Central memory CD4-positive, alpha-beta T cell (primary cell): ENCODE data around the gene TBCK.

Experiments used
- DNase-seq: peaks from one replicate; pipeline ENCODE4 v3.0.0; 2022

Gene TBCK

DNA sequence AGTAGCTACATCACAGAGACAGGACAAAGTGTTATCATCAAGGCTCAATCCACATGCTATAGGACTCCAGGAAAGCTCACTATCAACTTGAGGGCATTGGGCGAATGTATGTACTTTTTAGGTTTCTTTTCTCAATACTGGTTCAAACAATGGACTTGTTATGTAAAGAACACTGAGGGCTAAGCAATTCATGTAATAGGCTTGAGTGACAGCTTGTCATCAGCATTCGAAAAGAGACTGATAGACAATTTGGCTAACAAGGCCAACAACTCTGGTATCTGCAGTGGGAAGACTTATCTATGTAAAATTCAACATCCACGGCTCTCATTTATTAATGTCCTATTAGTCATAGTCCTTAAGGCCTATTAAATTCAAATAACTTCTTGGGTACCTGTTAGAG, 279.7 kb downstream of the TBCK start:
- DNase-seq = no peak

DNA sequence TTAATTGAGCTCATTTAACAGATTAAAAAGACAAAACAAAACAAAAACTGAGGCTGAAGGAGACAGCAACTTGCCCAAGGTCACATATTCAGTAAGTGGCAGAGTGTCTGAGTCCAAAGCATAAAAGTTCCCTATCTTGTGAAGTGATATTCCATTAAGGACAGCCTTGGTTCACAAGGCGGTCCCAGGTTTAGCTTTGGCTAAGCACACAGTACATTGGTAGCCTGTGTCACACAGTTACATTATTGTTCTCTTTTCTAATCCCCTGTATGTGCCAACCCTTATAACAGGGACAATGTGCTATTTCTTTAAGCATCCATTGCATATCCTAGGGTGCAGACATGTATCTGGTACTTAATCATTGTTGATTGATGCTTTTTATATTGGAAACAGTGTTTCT, 280.8 kb downstream of the TBCK start:
- DNase-seq = no peak

DNA sequence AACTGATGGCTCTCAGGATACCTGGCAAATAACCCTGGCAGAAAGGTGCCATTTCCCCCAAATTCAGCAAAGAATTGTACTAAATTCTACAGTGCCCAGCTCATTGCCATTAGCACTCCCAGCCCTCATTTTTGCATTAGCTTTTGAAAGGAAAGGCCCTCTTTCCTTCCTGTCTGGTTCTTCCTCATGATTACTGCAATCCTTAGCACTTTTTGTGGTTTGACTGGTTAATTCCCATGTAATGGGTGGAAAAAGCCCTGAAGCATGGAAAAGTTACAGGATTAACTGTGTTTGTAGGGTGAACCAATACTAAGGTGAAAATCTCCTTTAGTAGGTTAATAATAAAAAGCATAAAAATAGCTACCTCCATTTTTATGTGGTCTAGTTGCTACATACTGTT, 281.3 kb downstream of the TBCK start:
- no peak for DNase-seq

DNA sequence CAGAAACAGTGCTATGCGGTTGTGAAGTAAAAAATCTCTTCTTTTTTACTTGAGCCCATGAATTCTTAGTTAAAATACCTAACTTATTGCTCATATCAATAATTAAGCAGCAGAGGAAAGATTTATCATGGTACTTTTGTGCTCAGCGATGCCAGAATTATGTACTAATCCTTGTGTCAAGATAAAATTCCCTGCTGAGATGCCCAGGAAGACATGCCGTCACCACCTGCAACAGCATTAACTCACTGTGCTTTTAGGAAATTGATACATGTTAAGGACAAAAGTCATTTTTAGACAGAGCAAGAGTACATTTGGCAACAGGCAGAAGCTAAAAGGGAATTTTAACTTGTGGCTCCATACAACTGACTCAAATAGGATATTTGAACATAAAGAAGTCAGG, 281.8 kb downstream of the TBCK start:
- no peak for DNase-seq

DNA sequence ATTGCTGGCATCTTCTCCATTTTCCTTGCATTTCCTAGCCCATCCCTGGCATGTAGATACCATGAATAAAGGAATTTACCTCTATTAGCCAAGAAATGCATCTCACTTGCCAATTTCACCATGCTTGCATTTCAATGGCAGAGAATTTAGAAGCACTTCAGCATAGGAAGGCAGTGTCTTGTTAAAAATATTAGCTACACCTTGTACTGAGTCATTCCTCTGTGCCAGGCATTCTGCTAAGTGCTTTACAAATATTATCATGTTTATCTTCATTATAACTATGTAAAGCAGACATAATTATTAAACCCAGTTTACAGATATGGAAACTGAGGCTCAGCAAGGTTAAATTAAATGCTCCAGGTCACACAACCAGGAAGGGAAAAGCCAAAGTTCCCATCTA, 282.5 kb downstream of the TBCK start:
- DNase-seq = no peak

DNA sequence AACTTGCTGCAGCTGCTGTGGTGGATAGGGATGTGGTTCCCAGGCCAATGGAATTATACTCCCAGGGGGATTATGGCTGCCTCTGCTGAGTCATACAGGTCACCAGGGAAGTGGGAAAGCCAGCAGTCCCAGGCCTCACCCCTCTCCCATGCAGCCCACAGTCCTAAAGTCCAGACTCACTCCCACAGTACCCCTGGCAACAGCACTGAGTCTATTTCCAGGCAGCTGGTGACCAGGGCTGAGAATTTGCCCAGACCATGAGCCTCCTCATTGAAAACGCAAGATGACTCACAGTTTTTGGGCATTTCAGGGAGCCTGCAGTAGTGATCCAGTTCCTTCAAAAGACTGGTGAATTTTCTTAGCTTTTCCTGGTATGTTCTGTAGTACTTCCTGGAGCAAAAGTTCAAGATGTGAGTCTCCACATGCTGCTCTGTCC, 283.1 kb downstream of the TBCK start:
- no peak for DNase-seq

DNA sequence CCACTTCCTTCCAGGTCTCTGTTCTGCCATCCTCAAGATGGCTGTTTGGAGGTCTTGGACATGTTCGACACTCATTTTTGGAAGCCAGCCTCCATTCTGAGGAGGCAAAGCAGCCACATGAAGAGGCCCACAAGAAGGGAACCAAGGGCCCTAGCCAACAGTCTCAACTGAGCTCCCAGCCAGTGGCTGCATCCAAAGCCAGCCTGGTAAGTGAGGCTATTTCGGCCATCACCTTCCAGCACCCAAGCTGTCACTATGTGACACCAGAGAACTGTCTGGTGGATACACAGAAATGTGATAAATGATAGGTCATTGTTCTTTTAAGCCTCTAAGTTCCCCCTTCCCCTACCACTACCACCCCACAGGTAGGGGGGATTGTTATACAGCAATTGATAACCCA, 293.6 kb downstream of the TBCK start:
- DNase-seq = no peak

DNA sequence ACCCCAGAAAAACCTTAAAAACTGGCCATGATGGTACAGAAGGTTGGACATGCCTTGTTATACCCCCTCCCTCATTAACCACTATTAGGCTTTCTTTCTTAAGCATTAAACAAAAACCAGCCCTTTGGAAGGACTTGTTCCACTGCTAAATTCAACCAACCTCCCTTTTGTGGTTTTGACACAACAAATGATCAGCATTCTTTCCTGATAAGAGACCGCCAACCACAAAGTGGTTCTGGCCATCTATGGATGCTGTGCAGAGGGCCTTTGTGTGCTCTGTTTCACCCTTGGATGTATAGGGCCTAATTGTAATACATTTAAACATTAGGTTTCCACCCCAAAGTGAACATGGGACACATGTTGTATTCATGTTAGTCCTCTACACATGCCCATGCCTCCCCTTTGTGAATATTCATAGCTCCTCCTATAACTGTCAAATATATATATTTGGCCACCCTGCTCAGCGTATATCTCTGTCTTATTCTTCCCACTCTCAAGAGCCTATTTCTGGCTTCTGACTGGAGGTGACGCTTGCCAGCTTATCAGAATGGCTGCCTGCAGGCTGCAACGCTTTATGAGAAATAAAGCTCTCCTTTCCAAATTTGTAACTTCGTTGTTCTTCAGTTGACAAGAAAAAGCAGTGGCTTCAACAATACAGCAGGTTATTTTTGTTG, 294.1 kb downstream of the TBCK start:
- no peak for DNase-seq

DNA sequence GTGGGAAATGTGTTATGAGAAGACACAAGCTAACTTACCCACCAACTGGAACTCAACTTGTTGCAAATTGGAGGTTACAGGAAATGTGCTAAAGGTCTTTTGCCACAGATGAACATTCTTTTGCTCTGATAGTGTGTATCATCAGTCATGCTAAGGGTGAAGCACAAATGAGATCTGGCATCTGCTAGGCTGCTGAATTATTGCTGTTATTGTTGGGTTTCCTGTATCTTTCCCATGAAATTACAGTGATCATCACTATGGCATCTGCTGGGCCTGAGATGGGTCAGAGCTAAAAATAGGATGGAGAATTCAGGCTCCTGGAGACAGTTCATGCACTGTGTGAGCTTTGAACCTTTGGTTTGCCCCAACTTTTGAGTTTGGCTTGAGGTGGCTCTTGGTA, 296.2 kb downstream of the TBCK start:
- no peak for DNase-seq

DNA sequence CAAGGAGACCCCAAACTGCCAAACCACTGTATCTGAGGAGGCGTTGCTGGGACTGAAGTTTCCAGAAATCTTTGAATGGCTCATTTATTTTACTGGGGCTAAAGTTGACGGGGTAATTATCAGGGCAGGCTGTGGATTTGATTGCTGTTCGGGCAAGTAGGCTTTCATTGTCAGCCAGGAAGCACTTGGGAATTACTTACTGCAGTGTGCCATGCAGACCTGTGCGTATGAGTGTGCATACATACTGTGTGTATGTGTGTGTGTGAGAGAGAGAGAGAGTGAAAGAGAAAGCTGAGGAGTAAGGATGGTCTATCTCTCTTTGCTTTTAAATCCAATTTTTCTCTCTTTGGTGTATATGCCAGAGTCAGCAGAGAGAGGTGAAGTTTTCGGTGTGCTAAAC, 298.0 kb downstream of the TBCK start:
- no peak for DNase-seq

DNA sequence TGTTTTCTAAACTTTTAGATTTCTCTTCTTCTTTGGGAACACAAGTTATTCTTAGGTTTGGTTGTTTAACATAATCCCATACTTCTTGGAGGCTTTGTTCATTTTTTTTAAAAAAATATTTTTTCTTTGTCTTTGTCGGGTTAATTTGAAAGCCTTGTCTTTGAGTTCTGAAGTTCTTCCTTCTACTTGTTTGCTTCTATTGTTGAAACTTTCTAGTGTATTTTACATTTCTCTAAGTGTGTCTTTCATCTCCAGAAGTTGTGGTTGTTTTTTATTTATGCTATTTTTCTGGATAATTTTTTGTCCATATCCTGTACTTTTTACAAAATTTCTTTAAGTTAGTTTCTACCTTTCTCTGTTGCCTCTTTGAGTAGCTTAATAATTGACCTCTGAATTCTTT, 304.6 kb downstream of the TBCK start:
- no peak for DNase-seq

DNA sequence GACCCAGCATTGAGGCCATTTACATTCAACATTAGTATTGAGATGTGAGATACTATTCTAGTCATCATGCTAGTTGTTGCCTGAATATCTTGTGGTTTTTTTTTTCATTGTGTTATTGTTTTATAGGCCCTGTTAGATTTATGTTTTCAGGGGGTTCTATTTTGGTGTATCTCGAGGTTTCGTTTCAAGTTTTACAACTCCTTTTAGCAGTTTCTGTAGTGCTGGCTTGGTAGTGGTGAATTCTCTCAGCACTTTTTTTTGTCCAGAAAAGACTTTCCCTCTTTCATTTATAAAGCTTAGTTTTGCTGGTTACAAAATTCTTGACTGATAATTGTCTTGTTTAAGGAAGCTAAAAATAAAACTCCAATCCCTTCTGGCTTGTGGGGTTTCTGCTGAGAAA, 305.2 kb downstream of the TBCK start:
- no peak for DNase-seq

DNA sequence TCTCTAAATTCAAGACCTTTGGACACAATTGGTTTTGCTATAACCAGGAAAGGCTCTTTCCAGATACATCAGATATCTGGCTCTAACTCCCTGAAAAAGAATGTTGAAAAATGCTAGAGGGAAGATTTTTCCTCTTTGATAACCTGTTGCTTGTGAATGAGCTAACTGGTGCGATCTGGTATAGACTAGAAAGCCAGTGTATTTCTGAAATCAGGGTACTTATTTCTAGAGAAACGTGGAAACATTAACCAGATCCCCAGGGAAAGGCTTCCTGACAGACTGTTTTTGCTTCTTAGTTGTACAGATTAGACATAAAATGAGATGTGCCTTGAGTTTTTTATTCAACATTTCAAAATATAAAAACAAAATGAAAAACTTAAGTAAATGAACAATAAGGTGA, 313.0 kb downstream of the TBCK start:
- DNase-seq = no peak

DNA sequence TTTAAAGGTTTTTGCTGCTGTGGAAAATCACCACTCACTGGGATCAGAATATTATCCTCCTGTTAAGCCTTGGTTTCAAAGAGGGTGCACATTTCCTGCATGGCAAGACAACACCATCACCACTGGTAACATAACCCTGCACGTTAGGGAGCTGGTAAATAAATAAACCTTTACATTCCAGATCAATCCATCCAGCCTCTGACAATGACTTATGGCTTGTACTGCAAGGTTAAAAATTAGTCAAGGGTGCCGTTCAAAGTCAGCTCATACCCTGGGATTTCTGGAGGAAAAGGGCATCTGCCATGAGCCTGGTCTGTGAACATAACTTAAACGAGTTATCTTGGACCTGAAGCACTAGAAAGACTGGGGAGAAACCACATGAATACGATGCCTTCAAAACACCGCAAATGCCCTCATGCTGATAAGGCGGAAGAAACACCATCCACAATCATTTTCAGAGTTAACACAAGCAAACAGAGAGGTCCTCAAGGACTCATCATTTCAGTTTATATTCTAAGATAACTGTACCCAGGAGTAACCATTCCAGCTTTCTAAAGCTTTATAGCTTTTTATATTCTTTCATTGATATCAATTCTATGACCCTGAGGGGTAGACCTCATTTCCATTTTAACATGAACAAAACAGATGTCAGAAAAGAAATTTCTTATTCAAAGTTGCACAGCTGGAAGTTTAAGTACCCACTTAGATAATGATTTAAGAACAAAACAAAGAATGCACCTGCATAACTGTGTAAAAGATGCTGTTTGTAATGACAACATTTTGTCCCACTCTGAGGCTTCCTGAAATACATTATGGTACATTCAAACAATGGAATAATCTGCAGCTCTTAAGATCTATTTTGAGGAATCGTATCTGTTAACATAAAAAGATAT, 317.6 kb downstream of the TBCK start:
- no peak for DNase-seq

DNA sequence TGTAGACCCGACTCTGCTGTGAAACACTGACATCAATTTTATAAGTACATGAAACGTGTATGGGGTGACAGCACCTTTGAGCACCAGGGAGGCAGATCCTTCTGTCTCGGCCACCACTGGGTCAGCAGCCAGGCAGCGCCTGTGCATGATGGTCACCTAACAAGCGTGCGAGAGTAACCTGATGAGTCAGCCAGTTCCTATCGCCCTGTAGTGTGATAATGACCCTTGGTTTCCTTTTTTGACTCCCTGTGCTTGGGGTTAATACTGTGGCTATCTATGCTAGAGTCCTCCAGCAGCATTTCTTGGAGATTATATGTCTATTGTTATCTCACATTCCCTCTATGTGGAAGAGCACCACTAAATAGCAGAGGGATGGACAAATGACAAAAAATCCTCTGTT, 319.2 kb downstream of the TBCK start:
- DNase-seq = no peak

DNA sequence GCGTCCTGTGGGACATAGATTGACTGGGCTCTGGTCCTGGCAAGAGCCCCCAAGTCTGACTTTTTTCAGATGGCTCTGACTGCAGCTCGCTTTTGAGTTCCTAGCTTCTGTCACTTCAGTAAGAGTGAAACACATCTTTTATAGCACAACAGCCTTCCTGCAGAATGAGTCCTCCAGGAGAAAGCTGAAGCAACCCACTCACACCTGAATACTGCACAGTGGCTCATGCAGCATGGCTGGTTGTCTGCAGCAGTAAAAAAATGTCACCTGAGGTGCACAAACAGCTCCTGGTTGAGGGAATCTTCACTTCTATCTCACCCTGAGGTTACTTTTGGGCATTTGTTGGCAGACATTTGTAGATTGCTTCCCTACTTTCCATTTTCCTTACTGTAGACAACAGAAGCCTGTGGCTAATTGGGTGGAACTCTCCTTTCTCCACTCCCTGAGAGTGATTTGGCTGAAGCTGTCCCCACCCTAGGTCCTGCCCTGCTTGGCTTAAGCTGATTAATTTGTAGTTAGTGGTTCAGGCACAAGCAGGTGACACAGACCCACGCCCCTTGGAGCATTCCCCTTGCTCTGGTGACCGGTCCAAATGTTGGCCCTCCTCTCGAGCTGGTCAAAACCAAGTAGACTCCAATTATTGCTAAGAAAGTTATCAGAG, 321.0 kb downstream of the TBCK start:
- DNase-seq = no peak

DNA sequence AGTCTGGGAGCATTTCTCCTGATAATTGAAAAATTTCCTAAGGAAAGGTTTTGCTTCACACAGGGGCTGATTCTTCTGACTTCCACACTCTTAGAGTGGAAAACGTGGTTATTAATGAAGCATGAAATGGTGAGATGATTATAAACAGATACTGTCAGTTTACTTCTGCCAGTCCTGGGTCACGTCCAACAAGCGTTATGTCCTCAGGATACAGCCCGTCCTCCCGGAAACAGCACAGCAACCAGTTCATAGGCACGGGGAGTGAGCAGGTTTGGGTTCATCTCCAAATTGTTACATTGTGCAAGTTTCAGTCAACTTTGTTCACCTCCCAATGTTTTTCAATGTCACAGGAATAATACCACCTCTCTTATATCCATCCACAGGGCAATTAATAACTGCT, 321.9 kb downstream of the TBCK start:
- DNase-seq = no peak

DNA sequence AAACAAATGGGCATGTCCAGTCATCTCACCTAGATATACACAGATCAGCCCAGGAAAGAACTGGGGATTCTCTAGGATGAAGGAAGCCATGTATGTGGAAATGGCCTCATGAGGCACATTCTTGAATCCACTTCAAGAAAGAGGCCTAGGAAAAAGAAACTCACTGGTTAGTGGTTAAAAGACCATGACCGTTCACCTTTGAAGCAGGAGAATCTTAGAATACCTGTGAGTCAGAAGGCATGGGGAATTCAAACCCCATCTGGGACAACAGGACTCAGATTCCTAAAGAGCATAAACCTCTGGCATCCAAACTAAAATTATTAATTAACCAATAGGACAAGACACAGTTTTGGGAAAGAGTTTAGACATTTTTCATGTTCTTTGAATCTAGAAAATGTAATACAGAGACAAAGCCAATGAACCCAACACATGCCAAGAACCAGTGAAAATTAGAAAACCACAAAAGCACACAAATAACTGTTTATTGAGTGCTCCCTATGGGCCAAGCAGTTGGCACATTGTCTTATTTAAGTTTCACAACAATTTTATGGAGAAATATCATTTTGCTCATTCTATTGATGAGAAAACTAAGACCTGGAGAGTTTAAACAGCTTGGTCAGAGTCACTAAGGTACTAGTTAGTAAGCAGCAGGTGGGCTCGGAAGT, 323.2 kb downstream of the TBCK start:
- DNase-seq = no peak

DNA sequence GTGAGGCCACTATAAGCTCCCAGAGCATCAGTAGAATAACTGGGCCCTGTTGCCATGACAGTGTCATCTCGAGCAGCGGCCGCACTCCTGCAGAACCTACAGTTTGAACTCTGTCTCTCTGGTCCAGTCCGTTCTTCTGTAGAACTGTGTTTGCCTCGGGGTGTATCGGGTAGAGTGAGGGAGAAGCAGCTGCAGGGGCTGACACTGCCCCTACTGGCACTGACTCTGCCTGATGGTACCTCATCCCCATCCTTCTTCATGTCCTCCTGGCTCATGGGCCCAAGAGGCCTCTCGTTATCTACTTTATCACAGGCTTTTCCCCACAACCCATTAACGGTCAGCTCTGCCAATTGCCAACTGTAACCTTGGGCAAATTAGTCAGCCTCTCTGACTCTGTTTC, 324.3 kb downstream of the TBCK start:
- no peak for DNase-seq
